NCI-H128 (cell line): Measurements from ENCODE around the gene ICAM5.

Source experiments
- DNase-seq: peaks from one replicate; lab custom pipeline; 2025; ENCODE audit not compliant: unreplicated experiment; lab: John Stamatoyannopoulos, UW

Gene ICAM5

GRCh38 chr19:10344780-10345179 lies 55.0 kb downstream of the ICAM5 start:
- DNase-seq, result no peak
